Measurements from ENCODE around the gene TOGARAM1.
"Not testable (repeated sequence)": the region's sequence is repeated elsewhere in the genome, so short reads cannot be mapped to it uniquely, and the experiment has no call there.

The TOGARAM1 gene

GRCh38 chr14:45073231-45073879 lies 111.4 kb downstream of the TOGARAM1 start:
- TF ChIP-seq, protein P1, sequence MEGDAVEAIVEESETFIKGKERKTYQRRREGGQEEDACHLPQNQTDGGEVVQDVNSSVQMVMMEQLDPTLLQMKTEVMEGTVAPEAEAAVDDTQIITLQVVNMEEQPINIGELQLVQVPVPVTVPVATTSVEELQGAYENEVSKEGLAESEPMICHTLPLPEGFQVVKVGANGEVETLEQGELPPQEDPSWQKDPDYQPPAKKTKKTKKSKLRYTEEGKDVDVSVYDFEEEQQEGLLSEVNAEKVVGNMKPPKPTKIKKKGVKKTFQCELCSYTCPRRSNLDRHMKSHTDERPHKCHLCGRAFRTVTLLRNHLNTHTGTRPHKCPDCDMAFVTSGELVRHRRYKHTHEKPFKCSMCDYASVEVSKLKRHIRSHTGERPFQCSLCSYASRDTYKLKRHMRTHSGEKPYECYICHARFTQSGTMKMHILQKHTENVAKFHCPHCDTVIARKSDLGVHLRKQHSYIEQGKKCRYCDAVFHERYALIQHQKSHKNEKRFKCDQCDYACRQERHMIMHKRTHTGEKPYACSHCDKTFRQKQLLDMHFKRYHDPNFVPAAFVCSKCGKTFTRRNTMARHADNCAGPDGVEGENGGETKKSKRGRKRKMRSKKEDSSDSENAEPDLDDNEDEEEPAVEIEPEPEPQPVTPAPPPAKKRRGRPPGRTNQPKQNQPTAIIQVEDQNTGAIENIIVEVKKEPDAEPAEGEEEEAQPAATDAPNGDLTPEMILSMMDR (conservative IDR thresholded peaks at IDR 0.05; ENCODE audit: control insufficient read depth, insufficient read depth, low read depth, low read length): no peak
- no peak for DNase-seq (ENCODE audit: low read depth)
- no peak overlapping the region for H3K4me3 ChIP-seq (ENCODE audit: control insufficient read depth, low read depth, low read length)

GRCh38 chr14:45078323-45078722 lies 116.3 kb downstream of the TOGARAM1 start:
- no peak overlapping the region for H3K4me3 ChIP-seq (ENCODE audit: control insufficient read depth, low read depth, low read length)
- TF ChIP-seq, protein P1 (conservative IDR thresholded peaks at IDR 0.05; ENCODE audit: control insufficient read depth, insufficient read depth, low read depth, low read length): no peak
- no peak for DNase-seq (ENCODE audit: low read depth)

GRCh38 chr14:45080416-45080968 lies 118.5 kb downstream of the TOGARAM1 start:
- not testable (repeated sequence) for H3K4me3 ChIP-seq (ENCODE audit: control insufficient read depth, low read depth, low read length); DNase-seq (ENCODE audit: low read depth)

DNA sequence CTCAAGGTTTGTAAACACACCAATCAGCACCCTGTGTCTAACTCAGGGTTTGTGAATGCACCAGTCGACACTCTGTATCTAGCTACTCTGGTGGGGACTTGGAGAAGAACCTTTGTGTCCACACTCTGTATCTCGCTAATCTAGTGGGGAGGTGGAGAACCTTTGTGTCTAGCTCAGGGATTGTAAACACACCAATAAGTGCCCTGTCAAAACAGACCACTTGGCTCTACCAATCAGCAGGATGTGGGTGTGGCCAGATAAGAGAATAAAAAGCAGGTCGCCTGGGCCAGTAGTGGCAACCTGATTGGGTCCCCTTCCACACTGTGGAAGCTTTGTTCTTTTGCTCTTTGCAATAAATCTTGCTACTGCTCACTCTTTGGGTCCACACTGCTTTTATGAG lies 119.1 kb downstream of the TOGARAM1 start:
- not testable (repeated sequence) for DNase-seq (ENCODE audit: low read depth); H3K4me3 ChIP-seq (ENCODE audit: control insufficient read depth, low read depth, low read length)

DNA sequence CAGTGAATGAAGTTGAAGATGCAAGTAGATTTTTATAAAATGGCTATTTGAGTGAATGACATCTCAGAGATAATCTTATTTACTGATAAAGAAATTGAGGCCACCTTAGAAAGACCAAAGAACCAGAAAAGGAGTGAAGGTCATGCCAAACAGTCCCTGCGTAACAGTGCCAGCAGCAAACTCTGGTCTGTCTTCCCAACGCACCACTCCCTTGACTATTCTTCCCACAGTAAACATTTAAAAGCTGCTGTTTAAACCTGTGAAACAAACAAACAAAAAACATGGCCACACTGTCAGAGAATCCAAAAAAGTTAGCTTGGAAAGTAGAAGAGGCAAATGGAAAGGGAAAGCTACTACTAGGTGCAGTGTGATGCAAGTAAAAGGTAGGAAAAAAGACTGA lies 120.4 kb downstream of the TOGARAM1 start:
- no peak for DNase-seq (ENCODE audit: low read depth)
- H3K4me3 ChIP-seq (ENCODE audit: control insufficient read depth, low read depth, low read length): no peak overlapping the region
- TF ChIP-seq, protein P1 (conservative IDR thresholded peaks at IDR 0.05; ENCODE audit: control insufficient read depth, insufficient read depth, low read depth, low read length): no peak

- H3K4me3 ChIP-seq (ENCODE audit: control insufficient read depth, low read depth, low read length): peak overlapping the region; percentile 87
- TF ChIP-seq, protein P1 (conservative IDR thresholded peaks at IDR 0.05; ENCODE audit: control insufficient read depth, insufficient read depth, low read depth, low read length): no peak
- DNase-seq (ENCODE audit: low read depth): no peak
Measured at GRCh38 chr14:45083617-45083975, 121.6 kb downstream of the TOGARAM1 start.

DNA sequence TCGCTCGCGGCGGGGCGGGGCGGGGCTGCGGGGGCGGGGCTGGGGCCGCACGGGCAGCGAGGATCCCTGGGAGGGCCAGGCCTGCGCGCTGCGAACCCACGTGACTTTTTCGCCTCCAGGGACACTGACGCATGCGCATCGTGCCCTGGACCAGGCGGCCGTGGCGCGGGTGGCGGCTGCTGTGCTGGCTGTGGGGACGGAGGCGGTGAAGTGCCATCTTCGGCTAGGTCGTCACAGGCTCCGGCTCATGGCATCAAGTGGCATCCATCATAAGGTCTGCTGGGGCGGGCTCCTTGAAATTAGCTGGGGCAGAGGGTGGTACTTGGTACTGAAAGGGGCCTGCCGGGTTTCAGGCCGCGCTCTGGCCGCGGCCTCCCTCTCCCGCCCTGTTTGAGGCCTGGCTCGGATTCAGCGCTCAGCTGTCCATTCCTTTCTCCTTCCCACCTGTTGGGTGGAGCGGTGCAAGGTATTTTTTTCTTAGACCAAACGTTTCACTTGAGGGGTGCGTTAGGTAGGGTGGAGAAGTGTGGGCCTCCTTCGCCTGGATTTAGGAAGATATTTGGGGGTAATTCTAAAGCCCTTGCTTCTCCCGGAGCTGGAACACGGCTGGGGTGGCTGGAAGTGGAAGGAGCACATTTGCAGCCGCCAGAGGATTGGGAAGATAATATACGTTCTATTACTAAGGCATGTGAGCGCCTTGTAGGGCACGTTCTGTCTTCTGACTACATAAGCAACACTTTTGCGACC lies 122.2 kb downstream of the TOGARAM1 start, which contains the start of gene PRPF39:
PRPF39 (plus strand) TSS at position 141 of the 747 bp plus-strand sequence. CDS start 11,124 bp downstream, outside the sequence.
- TF ChIP-seq, protein P1 (conservative IDR thresholded peaks at IDR 0.05; ENCODE audit: control insufficient read depth, insufficient read depth, low read depth, low read length): no peak
- DNase-seq (ENCODE audit: low read depth): peak; percentile 88
- peak within 1 kb of the TSS; percentile 87 for H3K4me3 ChIP-seq (ENCODE audit: control insufficient read depth, low read depth, low read length)
